CD14-positive monocyte (primary cell): Measurements from ENCODE around the gene CEP44. TPM values are rescaled to one million over a fixed set of nuclear protein-coding genes. Genes with fewer than 3 reads are reported as not detected.

Source experiments
- DNase-seq, 3 donors: peaks; one replicate each; pipeline ENCODE4 v3.0.0-alpha.2; 2011 to 2022
- H2AFZ ChIP-seq: 2 replicates; pipeline ENCODE4 v1.6.0; 2012; ENCODE audit warnings: mild to moderate bottlenecking, low read depth, low read length, inconsistent platforms; ENCODE audit not compliant: insufficient read depth, poor library complexity, severe bottlenecking
- H3K27ac ChIP-seq, 2 donors: 1 replicate in 1 of 2; 2 replicates in 1 of 2; pipeline ENCODE4 v1.5.1; 2012 to 2013; ENCODE audit warnings: low read length in 2 of 2, control low read depth in 1 of 2, inconsistent platforms in 1 of 2, low read depth in 1 of 2, mild to moderate bottlenecking in 1 of 2
- H3K27me3 ChIP-seq, 2 donors: one replicate each; pipeline versions ENCODE4 v1.6.0 to v1.6.1; 2011 to 2013; ENCODE audit warnings: low read length in 2 of 2; ENCODE audit not compliant: control insufficient read depth in 2 of 2, insufficient read depth in 2 of 2
- H3K36me3 ChIP-seq, 2 donors: replicated peaks in 1 of 2; 1 replicate in 1 of 2; 2 replicates in 1 of 2; pipeline versions ENCODE4 v1.5.1 to v1.6.1; 2012 to 2013; ENCODE audit warnings: low read length in 2 of 2, control low read depth in 1 of 2, inconsistent platforms in 1 of 2, mild to moderate bottlenecking in 1 of 2; ENCODE audit not compliant: insufficient read depth in 2 of 2, control insufficient read depth in 1 of 2
- H3K4me1 ChIP-seq, 2 donors: 1 replicate in 1 of 2; 2 replicates in 1 of 2; pipeline versions ENCODE4 v1.5.1 to v1.6.1; 2012 to 2013; ENCODE audit warnings: low read length in 2 of 2, control low read depth in 1 of 2, inconsistent platforms in 1 of 2, mild to moderate bottlenecking in 1 of 2, moderate library complexity in 1 of 2; ENCODE audit not compliant: insufficient read depth in 2 of 2, control insufficient read depth in 1 of 2
- H3K4me2 ChIP-seq: replicated peaks from 2 replicates; pipeline ENCODE3; 2012; ENCODE audit warnings: low read length, moderate library complexity, mild to moderate bottlenecking; ENCODE audit not compliant: poor library complexity, severe bottlenecking; ENCODE audit errors: extremely low read depth
- H3K4me3 ChIP-seq, 3 experiments: fragments of 200-600 bp in 1 of 3; sonication (generic) in 1 of 3; replicated peaks in 1 of 3; 1 replicate in 2 of 3; 2 replicates in 1 of 3; pipeline ENCODE4 v1.5.1; 2011 to 2013; ENCODE audit warnings: low read length in 3 of 3, mild to moderate bottlenecking in 3 of 3, control low read depth in 2 of 3, low read depth in 2 of 3, inconsistent platforms in 1 of 3, moderate library complexity in 1 of 3
- H3K79me2 ChIP-seq: 2 replicates; pipeline ENCODE4 v1.6.0; 2012; ENCODE audit warnings: mild to moderate bottlenecking, control low read depth, inconsistent platforms, low read length, moderate library complexity; ENCODE audit not compliant: insufficient read depth
- H3K9ac ChIP-seq: 2 replicates; pipeline ENCODE4 v1.6.0; 2017; ENCODE audit warnings: low read length, mild to moderate bottlenecking; ENCODE audit not compliant: insufficient read depth, poor library complexity, severe bottlenecking
- H3K9me3 ChIP-seq, 2 donors: replicated peaks in 1 of 2; 1 replicate in 1 of 2; 2 replicates in 1 of 2; pipeline versions ENCODE4 v1.5.1 to v1.6.1; 2012 to 2013; ENCODE audit warnings: low read length in 2 of 2, control low read depth in 1 of 2; ENCODE audit not compliant: control insufficient read depth in 1 of 2, insufficient read depth in 1 of 2
- H4K20me1 ChIP-seq: 2 replicates; pipeline ENCODE4 v1.6.0; 2012; ENCODE audit warnings: mild to moderate bottlenecking, low read length, control low read depth, moderate library complexity; ENCODE audit not compliant: insufficient read depth
- H3K27ac Mint-ChIP-seq, 7 donors: one replicate each; pipeline ENCODE4 v1.8.0; 2020; ENCODE audit warnings: mild to moderate bottlenecking in 7 of 7, mixed read lengths in 7 of 7, moderate library complexity in 6 of 7, inconsistent platforms in 2 of 7
- H3K27me3 Mint-ChIP-seq, 3 donors: one replicate each; pipeline ENCODE4 v1.8.0; 2021 to 2022; ENCODE audit warnings: low read depth in 3 of 3, mild to moderate bottlenecking in 3 of 3, mixed read lengths in 3 of 3, moderate library complexity in 3 of 3, inconsistent platforms in 1 of 3
- H3K36me3 Mint-ChIP-seq, 2 donors: one replicate each; pipeline ENCODE4 v1.8.0; 2020; ENCODE audit warnings: mixed read lengths in 2 of 2, inconsistent platforms in 1 of 2, mild to moderate bottlenecking in 1 of 2
- H3K4me1 Mint-ChIP-seq: one replicate; pipeline ENCODE4 v1.8.0; 2020; ENCODE audit warnings: mild to moderate bottlenecking, mixed read lengths
- H3K4me3 Mint-ChIP-seq, 2 donors: one replicate each; pipeline ENCODE4 v1.8.0; 2020; ENCODE audit warnings: mild to moderate bottlenecking in 2 of 2, mixed read lengths in 2 of 2, moderate library complexity in 1 of 2
- H3K9me3 Mint-ChIP-seq, 7 donors: one replicate each; pipeline ENCODE4 v1.8.0; 2020 to 2022; ENCODE audit warnings: mixed read lengths in 7 of 7, mild to moderate bottlenecking in 6 of 7, moderate library complexity in 6 of 7, inconsistent platforms in 2 of 7
- WGBS: methylation state at CpG from one replicate; pipeline ENCODE4 v1.1.5; 2013; ENCODE audit warnings: missing lambda C conversion rate; ENCODE audit not compliant: insufficient coverage; 5-methylcytosine and 5-hydroxymethylcytosine counted together
- intact Hi-C, 2 donors: fragments of 100-400 bp; cut with micrococcal nuclease; formaldehyde crosslinking; loops; one replicate each; pipeline versions ENCODE4 v1.15.0 to v1.15.1; 2023
- polyA plus RNA-seq, 3 donors: library from polyadenylated mRNA; depleted of rRNA in 1 of 3; unstranded in 2 of 3; stranded (reverse) in 1 of 3; fragments of 300-500 nt in 2 of 3; fragments of >200 nt in 1 of 3; fragmentation: Illumina TruSeq in 2 of 3; gene quantifications; 1 replicate in 2 of 3; 2 replicates in 1 of 3; pipeline ENCODE4 v1.2.3, GENCODE V29; 2012 to 2021
- TF ChIP-seq, protein P1 (sequence below): fragments of 200-600 bp; IDR thresholded peaks from one replicate; pipeline ENCODE4 v1.8.0; 2022; ENCODE audit warnings: antibody characterized with exemption, mild to moderate bottlenecking

Gene CEP44
- polyA plus RNA-seq, 3 donors, result 1.9 to 3.3 (median 2.2) TPM

DNA sequence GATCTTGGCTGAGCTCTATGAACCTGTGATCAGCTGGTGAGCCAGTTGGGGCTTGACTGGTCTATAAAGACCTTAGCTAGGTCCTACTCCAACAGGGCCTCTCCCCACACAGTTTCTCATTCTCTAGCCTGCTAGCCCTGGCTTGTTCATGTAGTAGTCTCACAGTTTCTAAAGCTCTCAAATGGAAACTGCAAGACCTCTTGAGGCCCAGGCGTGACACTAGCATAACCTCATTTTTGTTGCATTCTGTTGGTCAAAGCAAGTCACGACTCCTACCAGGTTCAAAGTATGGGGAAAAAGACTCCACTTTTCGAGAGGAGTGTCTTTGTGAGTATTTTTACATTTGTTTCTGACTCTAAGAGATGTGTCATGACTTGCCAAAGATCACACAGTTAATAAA lies 50.9 kb downstream of the CEP44 start:
- 90% methylated on average over 2 of the region's 3 CpGs for WGBS
- no peak overlapping the region for H2AFZ ChIP-seq
- H3K27ac ChIP-seq, result no peak overlapping the region
- Mint-ChIP-seq H3K27ac (no peak overlapping the region), H3K27me3 (peaks cover 0 to 3% (median 2%) of the 10 kb centered on the region in 3 donors), H3K9me3 (peaks cover 0 to 2% (median 0%) of the 10 kb centered on the region in 7 donors), H3K36me3 (no peaks in the 10 kb centered on the region), H3K4me3 (no peak overlapping the region), H3K4me1 (no peaks in the 10 kb centered on the region)
- TF ChIP-seq, protein P1, sequence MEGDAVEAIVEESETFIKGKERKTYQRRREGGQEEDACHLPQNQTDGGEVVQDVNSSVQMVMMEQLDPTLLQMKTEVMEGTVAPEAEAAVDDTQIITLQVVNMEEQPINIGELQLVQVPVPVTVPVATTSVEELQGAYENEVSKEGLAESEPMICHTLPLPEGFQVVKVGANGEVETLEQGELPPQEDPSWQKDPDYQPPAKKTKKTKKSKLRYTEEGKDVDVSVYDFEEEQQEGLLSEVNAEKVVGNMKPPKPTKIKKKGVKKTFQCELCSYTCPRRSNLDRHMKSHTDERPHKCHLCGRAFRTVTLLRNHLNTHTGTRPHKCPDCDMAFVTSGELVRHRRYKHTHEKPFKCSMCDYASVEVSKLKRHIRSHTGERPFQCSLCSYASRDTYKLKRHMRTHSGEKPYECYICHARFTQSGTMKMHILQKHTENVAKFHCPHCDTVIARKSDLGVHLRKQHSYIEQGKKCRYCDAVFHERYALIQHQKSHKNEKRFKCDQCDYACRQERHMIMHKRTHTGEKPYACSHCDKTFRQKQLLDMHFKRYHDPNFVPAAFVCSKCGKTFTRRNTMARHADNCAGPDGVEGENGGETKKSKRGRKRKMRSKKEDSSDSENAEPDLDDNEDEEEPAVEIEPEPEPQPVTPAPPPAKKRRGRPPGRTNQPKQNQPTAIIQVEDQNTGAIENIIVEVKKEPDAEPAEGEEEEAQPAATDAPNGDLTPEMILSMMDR, result no peak
- H3K4me1 ChIP-seq, result no peaks in the 10 kb centered on the region
- H3K4me3 ChIP-seq, result no peak overlapping the region
- H3K9ac ChIP-seq, result no peak overlapping the region
- H3K79me2 ChIP-seq, result no peaks in the 10 kb centered on the region
- no peaks in the 10 kb centered on the region for H3K36me3 ChIP-seq
- intact Hi-C loops, result no loop called here
- H3K27me3 ChIP-seq, result no peaks in the 10 kb centered on the region
- H3K4me2 ChIP-seq, result no peak overlapping the region
- no peaks in the 10 kb centered on the region for H4K20me1 ChIP-seq
- no peak for DNase-seq
- H3K9me3 ChIP-seq, result no peaks in the 10 kb centered on the region

GRCh38 chr4:174340714-174341113 lies 57.0 kb downstream of the CEP44 start:
- Histone ChIP-seq H3K27me3 (no peaks in the 10 kb centered on the region), H3K4me1 (no peaks in the 10 kb centered on the region), H3K9me3 (no peaks in the 10 kb centered on the region), H3K79me2 (no peaks in the 10 kb centered on the region), H3K4me2 (no peak overlapping the region), H3K27ac (no peak overlapping the region), H4K20me1 (no peaks in the 10 kb centered on the region), H3K9ac (no peak overlapping the region), H3K4me3 (no peak overlapping the region), H3K36me3 (no peaks in the 10 kb centered on the region), H2AFZ (no peak overlapping the region)
- Mint-ChIP-seq H3K4me3 (no peak overlapping the region), H3K36me3 (no peaks in the 10 kb centered on the region), H3K27me3 (peaks cover 0 to 4% (median 0%) of the 10 kb centered on the region in 3 donors), H3K4me1 (no peaks in the 10 kb centered on the region), H3K27ac (no peak overlapping the region), H3K9me3 (peaks cover 0 to 9% (median 3%) of the 10 kb centered on the region in 7 donors)
- intact Hi-C loops, result no loop called here
- TF ChIP-seq, protein P1, result no peak
- no peak for DNase-seq
- WGBS, result no CpG with 5 or more reads among the region's 2 CpGs
